T-helper 1 cell treated with Interleukin-12 subunit alpha and Interleukin-12 subunit beta and Interleukin-4 antibody, amounts not matched to agents 30 ng/mL and 1 ng/mL, for 36 hours (primary cell): Measurements from ENCODE around the gene DHRS1. TPM values are rescaled to one million over a fixed set of nuclear protein-coding genes. Genes with fewer than 3 reads are reported as not detected.
"Not testable (repeated sequence)": the region's sequence is repeated elsewhere in the genome, so short reads cannot be mapped to it uniquely, and the experiment has no call there.

ENCODE experiments used
- intact Hi-C: fragments of 100-400 bp; cut with micrococcal nuclease; formaldehyde crosslinking; loops from one replicate; pipeline ENCODE4 v1.15.1; 2024
- total RNA-seq: library from RNA; stranded (reverse); gene quantifications from 2 replicates; pipeline ENCODE4 v1.2.3, GENCODE V29; 2022

Gene DHRS1
- total RNA-seq, 1 donor from 2014 or later, result 23.3 TPM

GRCh38 chr14:24252289-24253124, 47.1 kb downstream of the DHRS1 start:
- intact Hi-C loops, result no loop called here

DNA sequence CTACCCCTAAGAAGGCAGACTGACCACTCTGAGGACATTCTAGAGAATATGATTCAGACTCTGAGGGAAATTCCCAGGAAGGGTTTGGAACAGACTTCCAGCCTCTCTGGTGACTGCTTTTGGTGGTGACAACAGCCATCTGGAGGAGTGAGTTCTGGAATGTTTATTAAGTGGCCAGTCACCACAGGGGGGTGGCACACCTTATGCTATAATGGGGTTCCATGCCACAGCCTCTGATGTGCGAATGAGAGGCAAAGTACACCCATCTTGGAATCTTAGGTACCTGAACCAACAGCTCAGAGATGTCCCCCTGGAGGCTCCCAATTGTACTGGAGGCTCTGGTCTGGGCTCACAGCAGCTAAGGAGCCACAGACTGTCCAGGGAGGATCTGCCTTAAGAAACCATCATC, 47.7 kb downstream of the DHRS1 start:
- intact Hi-C loops, result no loop called here

DNA sequence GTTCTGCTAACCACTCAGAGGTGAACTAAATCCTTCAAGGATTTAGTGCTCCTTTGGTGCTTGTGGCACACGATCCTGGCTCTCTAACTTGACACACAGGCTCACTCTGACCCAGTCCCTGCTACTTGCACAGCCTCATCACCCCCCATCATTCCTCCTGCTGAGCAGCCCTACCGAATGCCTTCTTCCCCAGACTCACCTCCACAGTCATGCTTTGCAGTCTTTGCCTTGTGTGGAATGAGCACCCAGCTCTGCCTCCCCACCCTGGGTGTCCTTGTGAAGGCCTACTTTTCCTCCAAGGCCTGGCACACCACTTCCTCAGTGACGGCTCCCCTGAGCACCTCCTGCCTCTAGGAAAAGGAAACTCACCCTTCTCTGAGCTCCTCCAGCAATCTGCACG, 49.2 kb downstream of the DHRS1 start:
- intact Hi-C loops, result no loop called here

GRCh38 chr14:24249230-24250021, 50.2 kb downstream of the DHRS1 start:
- intact Hi-C loops, result no loop called here

- intact Hi-C loops, result no loop called here
Measured at GRCh38 chr14:24247422-24247821, 52.2 kb downstream of the DHRS1 start.

DNA sequence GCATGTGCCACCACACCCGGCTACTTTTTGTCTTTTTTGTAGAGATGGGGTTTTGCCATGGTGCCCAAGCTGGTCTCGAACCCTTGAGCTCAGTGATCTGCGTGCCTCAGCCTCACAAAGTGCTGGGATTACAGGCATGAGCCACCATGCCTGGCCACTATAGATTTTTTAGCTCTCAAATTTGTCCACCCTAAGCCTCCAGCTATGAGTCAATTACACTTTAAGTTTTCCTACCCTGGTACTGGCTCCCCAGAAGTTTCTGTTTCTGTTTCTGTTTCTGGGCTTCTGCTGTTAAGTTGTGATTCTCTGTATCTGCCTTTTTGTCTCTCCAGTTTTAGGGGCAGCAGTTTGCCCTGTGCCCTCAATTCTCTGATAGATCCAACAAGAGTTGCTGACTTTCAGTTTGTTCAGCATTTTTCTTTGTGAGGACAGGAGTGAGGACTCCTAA, 52.8 kb downstream of the DHRS1 start:
- intact Hi-C loops, result no loop called here

GRCh38 chr14:24245350-24245749, 54.2 kb downstream of the DHRS1 start:
- intact Hi-C loops, result not testable (repeated sequence)

- intact Hi-C loops, result loop anchor here (1.0 to 5.0 kb wide), 3 partner anchors 54 to 774 kb away; partner anchors contain the start of gene NGDN
Measured at GRCh38 chr14:24243336-24243836, 56.2 kb downstream of the DHRS1 start.

DNA sequence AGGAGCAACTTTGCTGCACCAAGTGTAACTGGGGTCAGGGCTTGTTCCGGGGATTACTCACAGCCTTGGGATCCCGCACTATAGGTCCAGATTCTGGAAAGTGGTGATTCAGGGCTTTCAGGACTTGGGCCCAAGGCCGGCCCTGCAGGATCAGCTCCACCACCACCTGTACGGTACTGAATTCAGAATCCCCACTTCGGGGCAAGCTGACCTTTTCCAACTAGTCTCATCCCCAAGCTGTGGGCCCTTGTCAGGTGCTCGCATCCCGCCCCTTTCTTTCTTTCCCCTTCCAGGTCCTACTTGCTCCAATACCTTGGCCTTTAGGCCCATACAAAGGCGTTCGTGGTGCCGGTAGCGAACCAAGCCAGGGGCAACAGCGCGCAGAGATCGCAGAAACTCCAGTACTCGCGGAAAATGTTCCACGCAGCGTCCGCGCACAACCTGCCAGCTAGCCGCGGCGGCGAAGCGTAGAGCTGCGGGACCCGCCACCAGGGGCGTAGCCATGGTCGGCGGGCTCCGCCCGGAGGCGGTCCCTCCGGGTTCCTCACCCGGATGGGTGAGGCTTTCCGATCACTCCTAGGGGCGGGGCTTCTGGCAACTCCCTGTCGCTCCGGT, 57.6 kb downstream of the DHRS1 start:
- intact Hi-C loops, result loop anchor here (1.0 to 5.0 kb wide), 15 partner anchors 10 to 430 kb away; partner anchors contain the start of genes DCAF11, EMC9, GMPR2 and IPO4

Other genes with a start within 250 kb of the DHRS1 start
- gene CARMIL3, start 247.8 kb downstream of the DHRS1 start, total RNA-seq, result 2.3 and 3.2 TPM in 2 replicates
- not detected in 2 replicates for gene CPNE6, start 228.2 kb downstream of the DHRS1 start, total RNA-seq
- 46.1 and 51.2 TPM in 2 replicates for gene PCK2, start 205.5 kb downstream of the DHRS1 start, total RNA-seq
- gene DCAF11, start 185.0 kb downstream of the DHRS1 start, total RNA-seq, result 81.8 and 89.9 TPM in 2 replicates
- gene NRL, start 184.8 kb downstream of the DHRS1 start, total RNA-seq, result 2.4 and 2.5 TPM in 2 replicates
- 1.1 and 1.7 TPM in 2 replicates for gene FITM1, start 169.1 kb downstream of the DHRS1 start, total RNA-seq
- gene PSME1, start 163.6 kb downstream of the DHRS1 start, total RNA-seq, result 545 and 567 TPM in 2 replicates
- 17.9 and 18.2 TPM in 2 replicates for gene EMC9, start 158.2 kb downstream of the DHRS1 start, total RNA-seq
- gene PSME2, start 153.2 kb downstream of the DHRS1 start, total RNA-seq, result 802 and 822 TPM in 2 replicates
- 145 and 153 TPM in 2 replicates for gene RNF31, start 152.3 kb downstream of the DHRS1 start, total RNA-seq
- 304 and 321 TPM in 2 replicates for gene IRF9, start 138.5 kb downstream of the DHRS1 start, total RNA-seq
- 72.3 and 78.3 TPM in 2 replicates for gene REC8, start 127.7 kb downstream of the DHRS1 start, total RNA-seq
- 48.1 and 50.6 TPM in 2 replicates for gene IPO4, start 111.0 kb downstream of the DHRS1 start, total RNA-seq
- 35.8 and 45.3 TPM in 2 replicates for gene TM9SF1, start 104.3 kb downstream of the DHRS1 start, total RNA-seq
- gene TSSK4, start 94.1 kb downstream of the DHRS1 start, total RNA-seq, result 0.27 and 0.83 TPM in 2 replicates
- gene CHMP4A, start 86.3 kb downstream of the DHRS1 start, total RNA-seq, result 96.5 and 104 TPM in 2 replicates
- 11.8 and 14.5 TPM in 2 replicates for gene MDP1, start 83.7 kb downstream of the DHRS1 start, total RNA-seq
- gene NEDD8, start 67.4 kb downstream of the DHRS1 start, total RNA-seq, result 187 and 191 TPM in 2 replicates
- gene GMPR2, start 66.9 kb downstream of the DHRS1 start, total RNA-seq, result 58.0 and 71.9 TPM in 2 replicates
- gene TINF2, start 57.2 kb downstream of the DHRS1 start, total RNA-seq, result 148 and 151 TPM in 2 replicates
- 6.4 and 6.7 TPM in 2 replicates for gene TGM1, start 36.6 kb downstream of the DHRS1 start, total RNA-seq
- gene RABGGTA, start 28.2 kb downstream of the DHRS1 start, total RNA-seq, result 51.6 and 55.3 TPM in 2 replicates
- 40.1 and 42.6 TPM in 2 replicates for gene NOP9, start 70 bp upstream of the DHRS1 start, total RNA-seq
- gene CIDEB, start 8.2 kb upstream of the DHRS1 start, total RNA-seq, result 23.7 and 27.8 TPM in 2 replicates
- gene LTB4R2, start 10.4 kb upstream of the DHRS1 start, total RNA-seq, result 15.1 and 17.8 TPM in 2 replicates
- 21.6 and 24.2 TPM in 2 replicates for gene LTB4R, start 11.7 kb upstream of the DHRS1 start, total RNA-seq
- gene ADCY4, start 35.3 kb upstream of the DHRS1 start, total RNA-seq, result 4.3 and 5.3 TPM in 2 replicates
- gene RIPK3, start 40.2 kb upstream of the DHRS1 start, total RNA-seq, result 37.1 and 41.9 TPM in 2 replicates
- 0.59 TPM in 1 of 2 replicates, not detected in the other for gene NFATC4, start 68.4 kb upstream of the DHRS1 start, total RNA-seq
- 0.12 and 0.17 TPM in 2 replicates for gene NYNRIN, start 99.2 kb upstream of the DHRS1 start, total RNA-seq
- 17.7 and 18.5 TPM in 2 replicates for gene CBLN3, start 129.9 kb upstream of the DHRS1 start, total RNA-seq
- gene KHNYN, start 130.2 kb upstream of the DHRS1 start, total RNA-seq, result 97.9 and 101 TPM in 2 replicates
- gene SDR39U1, start 143.0 kb upstream of the DHRS1 start, total RNA-seq, result 49.9 and 55.0 TPM in 2 replicates
- gene CMA1, start 208.5 kb upstream of the DHRS1 start, total RNA-seq, result not detected in 2 replicates